Measurements from ENCODE around the gene SYNE4.

DNA sequence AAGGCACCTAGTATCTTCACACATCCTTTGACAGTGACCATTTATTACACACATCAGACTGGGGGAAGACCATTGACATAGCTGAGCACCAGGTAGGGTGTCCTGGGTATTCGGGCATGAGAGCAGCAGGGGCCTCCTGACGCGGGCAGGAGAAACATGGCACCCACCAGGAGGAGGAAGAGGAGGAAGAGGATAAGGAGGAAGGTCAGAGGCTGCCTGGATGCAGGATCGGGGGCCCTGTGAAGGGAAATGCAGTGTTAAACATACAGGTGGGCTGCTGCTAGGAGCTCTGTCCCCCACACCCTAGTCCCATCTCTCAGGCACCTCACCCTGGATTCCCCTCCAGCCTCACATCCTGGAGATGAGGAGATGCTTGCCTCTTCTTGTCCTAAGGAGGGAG lies 5.3 kb downstream of the SYNE4 start:
- TF ChIP-seq POLR2A (IDR thresholded peaks at IDR 0.05; ENCODE audit: extremely low read depth, insufficient read length) (no peak), MYC (IDR thresholded peaks at IDR 0.05; ENCODE audit: low read depth, low read length) (no peak)
- TF ChIP-seq, protein P1, sequence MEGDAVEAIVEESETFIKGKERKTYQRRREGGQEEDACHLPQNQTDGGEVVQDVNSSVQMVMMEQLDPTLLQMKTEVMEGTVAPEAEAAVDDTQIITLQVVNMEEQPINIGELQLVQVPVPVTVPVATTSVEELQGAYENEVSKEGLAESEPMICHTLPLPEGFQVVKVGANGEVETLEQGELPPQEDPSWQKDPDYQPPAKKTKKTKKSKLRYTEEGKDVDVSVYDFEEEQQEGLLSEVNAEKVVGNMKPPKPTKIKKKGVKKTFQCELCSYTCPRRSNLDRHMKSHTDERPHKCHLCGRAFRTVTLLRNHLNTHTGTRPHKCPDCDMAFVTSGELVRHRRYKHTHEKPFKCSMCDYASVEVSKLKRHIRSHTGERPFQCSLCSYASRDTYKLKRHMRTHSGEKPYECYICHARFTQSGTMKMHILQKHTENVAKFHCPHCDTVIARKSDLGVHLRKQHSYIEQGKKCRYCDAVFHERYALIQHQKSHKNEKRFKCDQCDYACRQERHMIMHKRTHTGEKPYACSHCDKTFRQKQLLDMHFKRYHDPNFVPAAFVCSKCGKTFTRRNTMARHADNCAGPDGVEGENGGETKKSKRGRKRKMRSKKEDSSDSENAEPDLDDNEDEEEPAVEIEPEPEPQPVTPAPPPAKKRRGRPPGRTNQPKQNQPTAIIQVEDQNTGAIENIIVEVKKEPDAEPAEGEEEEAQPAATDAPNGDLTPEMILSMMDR (IDR thresholded peaks at IDR 0.05; ENCODE audit: low read depth, low read length) = no peak
- TF ChIP-seq, protein P2, sequence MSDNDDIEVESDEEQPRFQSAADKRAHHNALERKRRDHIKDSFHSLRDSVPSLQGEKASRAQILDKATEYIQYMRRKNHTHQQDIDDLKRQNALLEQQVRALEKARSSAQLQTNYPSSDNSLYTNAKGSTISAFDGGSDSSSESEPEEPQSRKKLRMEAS (IDR thresholded peaks at IDR 0.05; ENCODE audit: low read depth, low read length) = no peak

All from NB4 (cell line).